ENCODE data around the gene MAN1B1.
"Not testable (repeated sequence)": the region's sequence is repeated elsewhere in the genome, so short reads cannot be mapped to it uniquely, and the experiment has no call there.

MAN1B1 gene

DNA sequence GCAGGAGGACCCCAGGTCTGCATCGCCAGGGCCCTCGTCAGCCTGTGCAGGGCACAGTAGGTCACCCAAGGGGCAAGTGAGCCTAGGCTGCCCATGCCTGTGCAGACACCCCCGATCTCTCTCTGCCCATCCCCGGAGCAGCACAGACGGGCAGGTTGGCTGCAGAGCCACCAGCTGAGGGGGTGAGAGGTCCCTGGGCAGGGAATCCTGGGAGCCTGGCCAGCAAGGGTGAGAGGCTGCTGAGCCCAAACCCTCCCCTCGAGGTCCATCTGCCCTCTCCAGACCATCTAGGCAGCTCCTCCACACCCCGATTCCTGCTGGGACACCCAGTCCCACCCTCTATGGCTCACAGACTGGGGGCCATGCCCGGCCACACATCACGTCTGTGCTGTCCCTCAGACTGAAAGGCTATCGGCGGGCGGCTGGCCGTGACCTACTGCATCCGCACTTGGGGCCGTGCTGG, 30.5 kb downstream of the MAN1B1 start:
- Histone ChIP-seq H3K27me3 (ENCODE audit: insufficient read depth, low read length) (peaks cover 24% of the 10 kb centered on the region), H3K36me3 (ENCODE audit: control insufficient read depth in 1 of 2, insufficient read depth in 2 of 2, low read length in 2 of 2) (no peaks in the 10 kb centered on the region), H2AK5ac (ENCODE audit: low read length) (no peak overlapping the region), H3K9ac (ENCODE audit: low read length) (no peak overlapping the region), H4K8ac (ENCODE audit: low read depth, low read length) (no peak overlapping the region), H2BK5ac (ENCODE audit: low read depth, low read length, poor library complexity) (no peak overlapping the region), H3K4me1 (ENCODE audit: control insufficient read depth in 1 of 2, insufficient read depth in 2 of 2, low read length in 2 of 2) (no peaks in the 10 kb centered on the region), H3K9me3 (ENCODE audit: insufficient read depth, low read depth, low read length) (no peaks in the 10 kb centered on the region), H3K14ac (ENCODE audit: low read length) (no peak overlapping the region), H3K4me3 (ENCODE audit: low read depth, low read length) (no peak overlapping the region), H3K27ac (ENCODE audit: low read depth, low read length) (no peak overlapping the region), H3K79me1 (ENCODE audit: low read length) (no peaks in the 10 kb centered on the region), H2BK12ac (ENCODE audit: low read length) (no peak overlapping the region), H3K4ac (ENCODE audit: low read depth, low read length) (no peak overlapping the region), H2AFZ (ENCODE audit: insufficient read depth, low read length, poor library complexity) (no peak overlapping the region), H4K91ac (ENCODE audit: low read depth, low read length) (no peak overlapping the region), H4K12ac (ENCODE audit: low read depth, low read length) (no peak overlapping the region), H3K79me2 (ENCODE audit: control insufficient read depth, insufficient read depth, low read length, poor library complexity) (no peaks in the 10 kb centered on the region), H3K4me2 (ENCODE audit: low read length) (no peak overlapping the region), H2BK120ac (ENCODE audit: insufficient read depth, low read length, poor library complexity) (no peak overlapping the region), H3K18ac (ENCODE audit: low read length) (no peak overlapping the region), H3K23ac (ENCODE audit: low read length) (no peak overlapping the region)
- DNase-seq: no peak
- no CpG with 5 or more reads among the region's 15 CpGs for WGBS (ENCODE audit: extremely low coverage, insufficient coverage, insufficient read length)

DNA sequence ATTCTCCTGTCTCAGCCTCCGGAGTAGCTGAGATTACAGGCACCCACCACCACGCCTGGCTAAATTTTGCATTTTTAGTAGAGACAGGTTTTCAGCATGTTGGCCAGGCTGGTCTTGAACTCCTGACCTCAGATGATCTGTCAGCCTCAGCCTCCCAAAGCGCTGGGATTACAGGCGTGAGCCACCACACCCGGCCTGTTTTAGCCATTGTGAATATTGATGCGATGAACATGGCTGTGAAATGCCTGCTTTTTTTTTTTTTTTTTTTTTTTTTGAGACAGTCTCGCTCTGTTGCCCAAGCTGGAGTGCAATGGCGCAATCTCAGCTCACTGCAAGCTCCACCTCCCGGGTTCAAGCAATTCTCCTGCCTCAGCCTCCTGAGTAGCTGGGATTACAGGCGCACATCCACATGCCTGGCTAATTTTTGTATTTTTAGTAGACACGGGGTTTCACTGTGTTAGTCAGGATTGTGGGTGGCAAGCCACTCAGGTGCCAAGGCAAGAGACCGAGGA, 31.4 kb downstream of the MAN1B1 start:
- not testable (repeated sequence) for H4K91ac ChIP-seq (ENCODE audit: low read depth, low read length); H3K27ac ChIP-seq (ENCODE audit: low read depth, low read length); H2BK12ac ChIP-seq (ENCODE audit: low read length); H3K23ac ChIP-seq (ENCODE audit: low read length); H2BK120ac ChIP-seq (ENCODE audit: insufficient read depth, low read length, poor library complexity); H3K4ac ChIP-seq (ENCODE audit: low read depth, low read length); H3K18ac ChIP-seq (ENCODE audit: low read length); H3K79me2 ChIP-seq (ENCODE audit: control insufficient read depth, insufficient read depth, low read length, poor library complexity); H3K4me2 ChIP-seq (ENCODE audit: low read length); H3K9ac ChIP-seq (ENCODE audit: low read length); H3K14ac ChIP-seq (ENCODE audit: low read length); H4K12ac ChIP-seq (ENCODE audit: low read depth, low read length); H2BK5ac ChIP-seq (ENCODE audit: low read depth, low read length, poor library complexity); H2AK5ac ChIP-seq (ENCODE audit: low read length); H3K4me3 ChIP-seq (ENCODE audit: low read depth, low read length); H3K79me1 ChIP-seq (ENCODE audit: low read length); H3K36me3 ChIP-seq (ENCODE audit: control insufficient read depth in 1 of 2, insufficient read depth in 2 of 2, low read length in 2 of 2); H2AFZ ChIP-seq (ENCODE audit: insufficient read depth, low read length, poor library complexity); H3K9me3 ChIP-seq (ENCODE audit: insufficient read depth, low read depth, low read length); H4K8ac ChIP-seq (ENCODE audit: low read depth, low read length); H3K4me1 ChIP-seq (ENCODE audit: control insufficient read depth in 1 of 2, insufficient read depth in 2 of 2, low read length in 2 of 2)
- no CpG with 5 or more reads among the region's 12 CpGs for WGBS (ENCODE audit: extremely low coverage, insufficient coverage, insufficient read length)
- peaks cover 24% of the 10 kb centered on the region for H3K27me3 ChIP-seq (ENCODE audit: insufficient read depth, low read length)
- peak; percentile 48 to 57 for DNase-seq

- not testable (repeated sequence) for H3K4me1 ChIP-seq (ENCODE audit: control insufficient read depth in 1 of 2, insufficient read depth in 2 of 2, low read length in 2 of 2); H3K36me3 ChIP-seq (ENCODE audit: control insufficient read depth in 1 of 2, insufficient read depth in 2 of 2, low read length in 2 of 2); H3K9me3 ChIP-seq (ENCODE audit: insufficient read depth, low read depth, low read length); H3K27me3 ChIP-seq (ENCODE audit: insufficient read depth, low read length); H3K79me1 ChIP-seq (ENCODE audit: low read length); H3K27ac ChIP-seq (ENCODE audit: low read depth, low read length); H2BK120ac ChIP-seq (ENCODE audit: insufficient read depth, low read length, poor library complexity); H3K4ac ChIP-seq (ENCODE audit: low read depth, low read length); H2AK5ac ChIP-seq (ENCODE audit: low read length); H2BK12ac ChIP-seq (ENCODE audit: low read length); H3K18ac ChIP-seq (ENCODE audit: low read length); H4K91ac ChIP-seq (ENCODE audit: low read depth, low read length); H4K8ac ChIP-seq (ENCODE audit: low read depth, low read length); H3K14ac ChIP-seq (ENCODE audit: low read length); H3K4me2 ChIP-seq (ENCODE audit: low read length); H3K4me3 ChIP-seq (ENCODE audit: low read depth, low read length); H2BK5ac ChIP-seq (ENCODE audit: low read depth, low read length, poor library complexity); H3K23ac ChIP-seq (ENCODE audit: low read length); DNase-seq; H4K12ac ChIP-seq (ENCODE audit: low read depth, low read length); H3K9ac ChIP-seq (ENCODE audit: low read length); H2AFZ ChIP-seq (ENCODE audit: insufficient read depth, low read length, poor library complexity); H3K79me2 ChIP-seq (ENCODE audit: control insufficient read depth, insufficient read depth, low read length, poor library complexity)
- WGBS (ENCODE audit: extremely low coverage, insufficient coverage, insufficient read length): no CpG with 5 or more reads among the region's 25 CpGs
These were observed 35.4 kb downstream of the MAN1B1 start for GRCh38 chr9:137121927-137122795.

DNA sequence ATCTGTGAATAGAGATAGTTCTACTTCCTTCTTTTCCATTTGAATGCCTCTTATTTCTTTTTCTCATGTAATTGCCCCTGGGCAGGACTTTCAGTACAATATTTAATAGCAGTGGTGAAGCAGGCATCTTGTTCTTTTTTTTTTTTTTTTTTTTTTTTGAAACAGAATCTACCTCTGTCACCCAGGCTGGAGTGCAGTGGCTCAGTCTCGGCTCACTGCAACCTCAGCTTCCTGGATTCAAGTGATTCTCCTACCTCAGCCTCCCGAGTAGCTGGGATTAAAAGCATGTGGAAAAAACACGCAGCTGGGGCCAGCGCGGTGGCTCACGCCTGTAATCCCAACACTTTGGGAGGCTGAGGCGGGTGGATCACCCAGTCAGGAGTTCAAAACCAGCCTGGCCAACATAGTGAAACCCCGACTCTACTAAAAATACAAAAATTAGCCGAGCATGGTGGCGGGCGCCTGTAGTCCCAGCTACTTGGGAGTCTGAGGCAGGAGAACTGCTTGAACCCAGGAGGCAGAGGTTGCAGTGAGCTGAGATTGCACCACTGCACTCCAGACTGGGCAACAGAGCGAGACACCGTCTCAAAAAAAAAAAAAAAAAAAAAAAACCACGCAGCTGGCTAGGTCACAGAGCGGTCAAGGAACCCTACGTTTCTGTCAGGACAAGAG, 36.1 kb downstream of the MAN1B1 start:
- WGBS (ENCODE audit: extremely low coverage, insufficient coverage, insufficient read length): no CpG with 5 or more reads among the region's 16 CpGs
- not testable (repeated sequence) for H2BK5ac ChIP-seq (ENCODE audit: low read depth, low read length, poor library complexity); H3K4me3 ChIP-seq (ENCODE audit: low read depth, low read length); H4K8ac ChIP-seq (ENCODE audit: low read depth, low read length); H4K12ac ChIP-seq (ENCODE audit: low read depth, low read length); H3K79me2 ChIP-seq (ENCODE audit: control insufficient read depth, insufficient read depth, low read length, poor library complexity); H4K91ac ChIP-seq (ENCODE audit: low read depth, low read length); H2BK12ac ChIP-seq (ENCODE audit: low read length); H2BK120ac ChIP-seq (ENCODE audit: insufficient read depth, low read length, poor library complexity); H3K23ac ChIP-seq (ENCODE audit: low read length); H2AFZ ChIP-seq (ENCODE audit: insufficient read depth, low read length, poor library complexity); H3K9ac ChIP-seq (ENCODE audit: low read length); DNase-seq; H3K27ac ChIP-seq (ENCODE audit: low read depth, low read length); H3K27me3 ChIP-seq (ENCODE audit: insufficient read depth, low read length); H3K79me1 ChIP-seq (ENCODE audit: low read length); H3K18ac ChIP-seq (ENCODE audit: low read length); H3K36me3 ChIP-seq (ENCODE audit: control insufficient read depth in 1 of 2, insufficient read depth in 2 of 2, low read length in 2 of 2); H3K9me3 ChIP-seq (ENCODE audit: insufficient read depth, low read depth, low read length); H3K4ac ChIP-seq (ENCODE audit: low read depth, low read length); H3K4me2 ChIP-seq (ENCODE audit: low read length); H3K14ac ChIP-seq (ENCODE audit: low read length); H3K4me1 ChIP-seq (ENCODE audit: control insufficient read depth in 1 of 2, insufficient read depth in 2 of 2, low read length in 2 of 2); H2AK5ac ChIP-seq (ENCODE audit: low read length)

All from trophoblast cell (in vitro differentiated cells and primary cell).